ENCODE results near the gene ABCA8.
"Not testable (repeated sequence)": the region's sequence is repeated elsewhere in the genome, so short reads cannot be mapped to it uniquely, and the experiment has no call there.

Gene ABCA8, protein sequence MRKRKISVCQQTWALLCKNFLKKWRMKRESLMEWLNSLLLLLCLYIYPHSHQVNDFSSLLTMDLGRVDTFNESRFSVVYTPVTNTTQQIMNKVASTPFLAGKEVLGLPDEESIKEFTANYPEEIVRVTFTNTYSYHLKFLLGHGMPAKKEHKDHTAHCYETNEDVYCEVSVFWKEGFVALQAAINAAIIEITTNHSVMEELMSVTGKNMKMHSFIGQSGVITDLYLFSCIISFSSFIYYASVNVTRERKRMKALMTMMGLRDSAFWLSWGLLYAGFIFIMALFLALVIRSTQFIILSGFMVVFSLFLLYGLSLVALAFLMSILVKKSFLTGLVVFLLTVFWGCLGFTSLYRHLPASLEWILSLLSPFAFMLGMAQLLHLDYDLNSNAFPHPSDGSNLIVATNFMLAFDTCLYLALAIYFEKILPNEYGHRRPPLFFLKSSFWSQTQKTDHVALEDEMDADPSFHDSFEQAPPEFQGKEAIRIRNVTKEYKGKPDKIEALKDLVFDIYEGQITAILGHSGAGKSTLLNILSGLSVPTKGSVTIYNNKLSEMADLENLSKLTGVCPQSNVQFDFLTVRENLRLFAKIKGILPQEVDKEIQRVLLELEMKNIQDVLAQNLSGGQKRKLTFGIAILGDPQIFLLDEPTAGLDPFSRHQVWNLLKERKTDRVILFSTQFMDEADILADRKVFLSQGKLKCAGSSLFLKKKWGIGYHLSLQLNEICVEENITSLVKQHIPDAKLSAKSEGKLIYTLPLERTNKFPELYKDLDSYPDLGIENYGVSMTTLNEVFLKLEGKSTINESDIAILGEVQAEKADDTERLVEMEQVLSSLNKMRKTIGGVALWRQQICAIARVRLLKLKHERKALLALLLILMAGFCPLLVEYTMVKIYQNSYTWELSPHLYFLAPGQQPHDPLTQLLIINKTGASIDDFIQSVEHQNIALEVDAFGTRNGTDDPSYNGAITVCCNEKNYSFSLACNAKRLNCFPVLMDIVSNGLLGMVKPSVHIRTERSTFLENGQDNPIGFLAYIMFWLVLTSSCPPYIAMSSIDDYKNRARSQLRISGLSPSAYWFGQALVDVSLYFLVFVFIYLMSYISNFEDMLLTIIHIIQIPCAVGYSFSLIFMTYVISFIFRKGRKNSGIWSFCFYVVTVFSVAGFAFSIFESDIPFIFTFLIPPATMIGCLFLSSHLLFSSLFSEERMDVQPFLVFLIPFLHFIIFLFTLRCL (N-terminal part only)

DNA sequence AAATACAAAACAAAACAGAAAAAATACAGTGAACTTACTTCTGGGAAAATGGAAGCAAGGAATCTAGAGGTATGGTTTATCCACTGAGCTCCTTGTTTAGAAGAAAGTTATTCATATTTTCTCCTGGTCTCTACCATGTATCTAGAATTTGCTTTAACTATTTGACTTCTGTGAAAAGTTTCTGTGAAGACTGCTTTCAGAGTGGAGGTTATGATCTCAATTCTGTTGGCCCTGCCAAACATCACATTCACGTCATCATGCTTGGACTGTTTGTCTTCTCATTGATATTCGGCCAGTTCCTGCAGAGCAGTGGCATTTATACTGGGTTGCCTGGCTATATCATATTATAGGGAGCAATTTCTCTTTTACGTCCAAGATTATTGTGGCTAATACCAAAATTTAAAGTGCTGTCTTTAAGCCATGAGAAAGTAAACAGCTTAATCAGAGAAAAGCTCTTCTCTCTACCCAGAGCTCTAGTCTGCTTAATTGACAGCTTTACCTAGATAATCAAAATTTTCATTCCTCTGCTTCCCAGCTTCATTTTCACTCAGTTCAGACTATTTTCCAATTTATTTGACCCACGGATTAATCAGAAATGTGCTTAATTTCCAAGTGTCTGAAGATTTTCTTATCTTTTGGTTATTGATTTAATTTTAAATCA, at the start of gene ABCA8:
Gene ABCA8 (minus strand): TSS at position 212 of the 661 bp plus-strand sequence. CDS start 13,358 bp downstream, outside the sequence.
- DNase-seq, result no peak

DNA sequence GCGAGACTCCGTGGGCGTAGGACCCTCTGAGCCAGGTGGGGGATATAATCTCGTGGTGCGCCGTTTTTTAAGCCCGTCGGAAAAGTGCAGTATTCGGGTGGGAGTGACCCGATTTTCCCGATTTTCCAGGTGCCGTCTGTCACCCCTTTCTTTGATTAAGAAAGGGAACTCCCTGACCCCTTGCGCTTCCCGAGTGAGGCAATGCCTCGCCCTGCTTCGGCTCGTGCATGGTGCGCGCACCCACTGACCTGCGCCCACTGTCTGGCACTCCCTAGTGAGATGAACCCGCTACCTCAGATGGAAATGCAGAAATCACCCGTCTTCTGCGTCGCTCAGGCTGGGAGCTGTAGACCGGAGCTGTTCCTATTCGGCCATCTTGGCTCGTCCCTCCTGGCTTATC, 49.6 kb upstream of the ABCA8 start:
- not testable (repeated sequence) for DNase-seq

DNA sequence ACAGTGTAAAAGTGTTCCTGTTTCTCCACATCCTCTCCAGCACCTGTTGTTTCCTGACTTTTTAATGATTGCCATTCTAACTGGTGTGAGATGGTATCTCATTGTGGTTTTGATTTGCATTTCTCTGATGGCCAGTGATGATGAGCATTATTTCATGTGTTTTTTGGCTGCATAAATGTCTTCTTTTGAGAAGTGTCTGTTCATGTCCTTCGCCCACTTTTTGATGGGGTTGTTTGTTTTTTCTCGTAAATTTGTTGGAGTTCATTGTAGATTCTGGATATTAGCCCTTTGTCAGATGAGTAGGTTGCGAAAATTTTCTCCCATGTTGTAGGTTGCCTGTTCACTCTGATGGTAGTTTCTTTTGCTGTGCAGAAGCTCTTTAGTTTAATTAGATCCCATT, 44.6 kb upstream of the ABCA8 start:
- DNase-seq, result not testable (repeated sequence)

DNA sequence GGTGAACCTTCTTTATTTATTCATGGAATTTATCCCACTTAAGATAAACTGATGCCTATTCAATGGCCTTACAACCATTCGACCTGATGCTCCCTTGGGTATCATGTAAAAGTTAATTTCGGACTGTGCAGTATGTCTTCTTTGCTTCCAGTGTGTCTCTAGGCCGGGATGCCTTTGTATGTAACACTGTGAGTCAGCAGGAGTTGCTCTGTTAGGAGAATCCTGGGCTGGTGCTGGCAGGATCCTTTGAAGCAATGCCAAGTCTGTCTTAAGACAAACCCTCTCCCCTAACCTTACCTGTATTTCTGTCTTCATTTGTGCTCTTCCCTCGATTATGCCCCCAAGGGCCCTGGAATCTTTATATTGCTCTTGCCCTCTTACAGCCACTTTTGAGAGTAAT, 37.9 kb upstream of the ABCA8 start:
- no peak for DNase-seq

DNA sequence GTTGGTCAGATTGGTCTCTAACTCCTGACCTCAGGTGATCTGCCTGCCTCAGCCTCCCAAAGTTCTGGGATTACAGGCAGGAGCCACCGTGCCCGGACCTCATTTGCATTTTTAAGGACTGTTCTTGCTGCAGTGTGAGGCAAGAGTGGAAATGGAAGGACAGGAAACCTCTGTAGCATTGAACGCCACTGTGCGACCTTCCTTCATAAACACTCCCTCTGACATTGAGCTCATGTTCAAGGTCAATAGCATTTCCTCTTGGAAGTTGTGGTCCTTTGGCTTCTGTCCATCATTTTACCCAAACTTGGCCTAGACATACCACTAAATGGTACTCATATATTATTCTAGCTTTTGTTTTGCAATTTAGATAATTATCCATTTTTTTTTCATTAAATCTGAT, 32.8 kb upstream of the ABCA8 start:
- no peak for DNase-seq

DNA sequence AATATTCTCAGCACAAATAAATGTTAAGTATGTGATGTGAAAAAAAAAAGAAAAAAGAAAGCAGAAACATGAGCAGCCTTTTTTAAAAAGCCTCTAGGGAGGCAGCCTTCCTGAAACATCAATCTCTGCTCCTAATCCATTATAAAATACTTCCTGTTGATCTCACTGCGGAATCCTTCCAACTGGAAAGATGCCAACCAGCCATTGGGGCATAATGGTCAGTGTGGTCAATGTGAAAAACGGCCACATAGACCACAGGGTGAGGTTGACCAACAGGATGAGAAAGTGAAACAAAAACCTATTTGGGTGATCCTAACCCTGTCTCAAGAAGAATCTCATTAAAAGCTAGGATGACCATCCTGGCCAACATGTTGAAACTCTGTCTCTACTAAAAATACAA, 26.1 kb upstream of the ABCA8 start:
- no peak for DNase-seq

DNA sequence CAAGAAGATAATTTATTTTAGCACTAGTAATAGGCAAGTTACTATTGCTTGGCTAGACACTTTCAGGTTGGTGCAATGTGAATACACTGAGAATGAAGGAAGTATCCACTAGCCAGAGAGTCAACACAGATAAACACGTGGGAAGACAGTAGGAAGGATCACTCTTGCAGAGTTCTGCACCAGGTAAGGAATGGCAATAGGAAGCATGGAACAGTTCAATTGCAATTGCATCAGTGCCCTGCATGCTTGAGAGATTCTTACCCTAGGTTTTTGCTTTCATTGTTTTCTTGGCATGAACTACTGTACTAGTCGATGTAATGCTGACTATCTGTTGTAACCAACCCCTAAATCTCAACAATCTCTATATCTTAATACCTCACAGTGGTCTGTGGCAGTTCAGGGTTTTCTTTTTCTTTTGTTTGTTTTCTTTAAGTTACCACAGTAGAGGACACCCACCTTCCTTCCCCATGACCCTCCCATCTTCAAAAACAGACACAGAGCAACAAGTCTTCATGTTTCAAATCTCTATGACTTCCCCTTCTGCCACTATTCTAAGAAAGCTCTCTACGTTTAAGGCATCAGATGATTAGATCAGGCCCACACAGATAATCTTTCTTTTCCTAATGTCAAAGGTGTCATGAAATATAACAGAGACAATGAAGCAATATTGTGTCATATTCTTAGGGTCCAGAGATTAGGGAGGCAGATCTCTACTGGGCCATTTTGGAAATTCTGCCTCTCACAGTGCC, 18.1 kb upstream of the ABCA8 start:
- DNase-seq, result no peak

DNA sequence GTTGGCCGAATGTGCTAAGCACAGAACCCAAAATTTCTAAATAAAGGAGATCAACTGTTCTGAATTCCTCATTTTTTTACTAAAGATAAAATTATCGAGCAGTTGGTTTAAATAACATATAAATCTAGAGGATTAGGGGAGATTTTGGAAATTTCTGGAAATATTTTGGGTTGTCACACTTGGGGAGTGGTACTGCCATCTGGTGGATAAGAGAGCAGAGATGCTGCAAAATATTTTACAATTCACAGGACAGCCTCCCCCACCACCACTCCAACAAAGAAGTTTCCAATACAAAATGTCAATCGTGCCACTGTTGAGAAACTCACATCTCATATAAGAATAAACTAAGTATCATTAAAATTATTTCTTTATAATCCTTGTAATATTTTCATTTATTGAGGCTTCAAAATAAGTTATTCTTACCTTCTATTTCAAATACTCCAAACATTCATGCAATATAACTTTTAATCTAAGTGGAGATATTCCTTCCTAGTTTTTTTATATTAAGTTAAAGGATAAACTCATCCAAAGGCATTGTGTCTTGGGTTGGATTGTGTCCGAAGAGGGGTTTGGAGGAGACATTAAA, 17.0 kb upstream of the ABCA8 start:
- no peak for DNase-seq

DNA sequence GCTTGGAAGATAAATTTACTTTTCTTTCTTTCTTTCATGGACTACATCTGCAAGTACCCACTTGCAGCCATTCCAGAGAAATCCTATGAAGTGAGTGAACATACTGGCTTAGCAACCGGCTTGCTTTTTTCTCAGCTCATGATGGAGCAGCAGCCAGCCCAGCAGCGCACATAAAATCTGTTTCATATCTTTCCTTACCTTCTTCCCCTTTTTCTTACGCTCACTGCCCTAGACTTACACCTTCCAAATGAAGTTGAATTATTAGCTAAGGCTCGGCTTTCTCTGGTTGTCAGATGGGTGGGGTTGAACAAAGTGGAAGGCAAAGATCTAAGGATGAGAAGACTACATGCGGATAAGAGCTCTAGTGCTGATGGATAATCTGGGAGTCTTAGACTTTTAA, 13.9 kb upstream of the ABCA8 start:
- no peak for DNase-seq

DNA sequence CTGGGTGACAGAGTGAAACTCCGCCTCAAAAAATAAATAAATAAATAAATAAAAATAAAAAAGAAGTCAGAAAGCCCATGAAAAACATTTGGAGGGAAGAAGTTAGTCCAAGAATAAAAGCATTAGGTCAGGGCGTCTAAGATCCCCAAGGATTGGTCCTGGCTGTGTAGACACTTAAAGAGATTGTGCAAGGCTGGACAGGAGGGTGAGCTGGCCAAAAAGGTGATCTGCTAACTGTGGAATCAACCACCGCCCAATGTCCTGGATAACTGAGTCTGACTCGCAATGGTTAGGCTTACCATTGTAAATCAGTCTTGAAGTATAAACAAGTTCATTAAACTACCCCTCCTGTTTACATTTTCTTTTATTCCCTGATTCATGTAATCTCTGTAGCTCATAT, 8.8 kb upstream of the ABCA8 start:
- no peak for DNase-seq

DNA sequence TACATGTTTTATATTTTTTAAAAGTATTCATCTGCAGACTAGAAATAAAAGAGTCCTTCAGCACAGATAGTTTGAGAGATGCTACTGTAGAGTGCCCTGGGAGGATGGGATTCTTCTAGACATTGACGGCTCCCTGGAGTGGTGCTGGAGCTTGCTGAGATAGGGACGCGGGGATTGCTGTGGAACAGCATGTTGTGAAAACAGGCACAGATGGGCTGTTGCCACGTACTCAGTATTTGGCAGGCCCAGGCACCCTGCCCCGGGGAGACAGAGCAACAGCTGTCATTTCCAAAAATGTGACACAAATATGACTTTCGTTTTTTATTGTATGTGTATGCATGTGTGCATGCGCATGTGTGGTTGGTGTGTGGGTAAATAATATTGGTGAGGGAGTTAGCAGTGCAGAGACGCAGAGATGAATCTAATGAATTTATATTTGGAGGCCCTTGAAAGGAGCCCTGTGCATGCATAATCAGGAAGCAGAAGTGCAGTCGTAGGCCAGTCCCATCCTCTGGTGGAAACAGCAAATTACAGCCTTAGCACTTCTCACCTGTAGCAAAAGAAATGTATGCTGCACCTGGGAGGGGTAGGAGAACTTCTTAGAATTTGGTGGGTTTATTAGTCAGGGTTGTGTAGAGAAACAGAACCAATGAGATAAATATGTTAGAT, 6.2 kb upstream of the ABCA8 start:
- DNase-seq, result no peak

DNA sequence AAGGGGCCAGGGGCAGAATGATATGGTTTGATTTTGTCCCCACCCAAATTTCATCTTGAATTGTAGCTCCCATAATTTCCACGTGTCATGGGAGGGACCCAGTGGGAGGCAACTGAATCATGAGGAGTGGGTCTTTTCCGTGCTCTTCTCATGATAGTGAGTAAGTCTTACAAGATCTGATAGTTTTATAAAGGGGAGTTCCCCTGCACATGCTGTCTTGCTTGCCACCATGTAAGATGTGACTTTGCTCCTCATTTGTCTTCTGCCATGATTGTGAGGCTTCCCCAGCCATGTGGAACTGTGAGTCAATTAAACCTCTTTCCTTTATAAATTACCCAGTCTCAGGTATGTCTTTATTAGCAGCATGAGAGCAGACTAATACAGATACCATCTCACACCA, 3.9 kb upstream of the ABCA8 start:
- not testable (repeated sequence) for DNase-seq

DNA sequence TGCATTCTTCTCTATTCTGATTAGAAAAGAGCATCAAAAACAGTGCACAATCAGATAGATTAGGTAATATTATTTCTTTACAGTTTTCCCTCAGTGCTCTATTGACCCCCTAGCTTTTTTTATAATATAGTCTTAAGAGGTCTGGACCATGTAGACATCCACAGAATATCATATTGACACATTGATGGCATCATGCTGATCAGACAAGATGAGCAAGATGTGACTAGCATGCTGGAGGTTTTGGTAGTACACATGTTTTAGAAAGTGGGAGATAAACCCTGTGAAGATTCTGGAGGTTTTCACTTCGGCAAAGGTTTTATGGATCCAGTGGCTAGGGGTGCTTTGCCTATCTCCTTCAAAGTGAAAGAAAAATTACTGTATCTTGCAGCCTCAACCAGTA, 2.8 kb upstream of the ABCA8 start:
- no peak for DNase-seq

DNA sequence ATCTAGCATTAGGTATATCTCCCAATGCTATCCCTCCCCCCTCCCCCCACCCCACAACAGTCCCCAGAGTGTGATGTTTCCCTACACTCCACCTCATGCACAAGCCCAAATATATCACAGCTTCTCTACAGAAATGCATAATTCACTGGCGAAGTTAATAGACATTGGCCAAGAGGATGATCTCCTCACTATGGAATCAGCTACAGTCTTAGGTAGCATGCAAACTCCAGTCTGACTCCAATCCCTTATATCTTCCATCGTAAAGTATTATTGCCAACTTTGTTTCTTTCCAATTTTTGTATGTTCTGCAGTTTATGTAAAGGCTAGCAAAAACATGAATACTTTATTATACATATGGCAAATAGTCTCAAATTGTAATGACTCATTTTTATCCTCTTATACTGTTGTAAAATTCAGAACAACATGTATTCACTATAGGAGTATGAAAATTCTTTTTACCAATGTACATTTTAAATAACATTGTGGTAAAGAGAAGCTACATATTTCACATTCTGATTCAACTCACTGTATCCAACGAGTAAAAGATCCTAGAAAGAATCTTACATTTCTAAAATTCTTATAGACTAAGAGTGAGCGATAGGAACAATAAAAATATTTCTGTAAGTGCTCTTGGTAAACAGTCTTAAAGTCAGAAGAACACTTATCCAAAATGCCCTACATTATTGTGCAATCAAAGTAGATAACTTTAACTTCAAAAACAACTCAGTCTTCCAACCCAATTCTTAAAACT, 871 bp downstream of the ABCA8 start:
- no peak for DNase-seq

DNA sequence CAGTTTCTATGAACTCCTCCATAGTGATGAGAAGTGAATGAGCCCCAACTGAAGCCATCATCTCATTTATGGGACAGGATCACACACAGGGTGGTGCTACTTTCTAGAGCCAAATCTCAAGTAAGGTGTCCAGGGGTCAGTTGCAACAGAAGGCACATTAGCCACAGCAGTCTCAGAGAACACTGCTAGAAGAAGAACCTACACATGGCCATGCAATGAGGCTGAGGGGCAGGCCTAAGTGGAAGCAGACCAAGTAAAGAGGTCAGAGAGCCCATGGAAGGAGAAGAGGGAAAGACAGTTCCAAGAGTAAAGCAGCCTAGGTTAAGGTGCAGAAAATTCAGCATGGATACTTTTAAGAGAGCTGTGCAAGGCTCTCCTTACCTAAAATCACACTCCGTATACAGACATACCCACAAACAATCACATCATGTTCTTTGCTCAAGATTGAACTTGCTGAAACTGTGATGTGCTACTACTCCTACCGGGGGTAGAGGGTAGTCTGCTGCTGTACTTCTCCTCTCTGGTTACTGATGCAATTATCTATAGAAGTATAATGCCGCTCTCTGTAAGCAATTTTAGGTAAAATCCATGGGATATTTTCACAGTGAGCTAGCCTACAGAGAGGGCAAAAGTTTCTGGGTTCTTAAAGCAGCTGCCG, 1.7 kb downstream of the ABCA8 start:
- DNase-seq, result no peak

DNA sequence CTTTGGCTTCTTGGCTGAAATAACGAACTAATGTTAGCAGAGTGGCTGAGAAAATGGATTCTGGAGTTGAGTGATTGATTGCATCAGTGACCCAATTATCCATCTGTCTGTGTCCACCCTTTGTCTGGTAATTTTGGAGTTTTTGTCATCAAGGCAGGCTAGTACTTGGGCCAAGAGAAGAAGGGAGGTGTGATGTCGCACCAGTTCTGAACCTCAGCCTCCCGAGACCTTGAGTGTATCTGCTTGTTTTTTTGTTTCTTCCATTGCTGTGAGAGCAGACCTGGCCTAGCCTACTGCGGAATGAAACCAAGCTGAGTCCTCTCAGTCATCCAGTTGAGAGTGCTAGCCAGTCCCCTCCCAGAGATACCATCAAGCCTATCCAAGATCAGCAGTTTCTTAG, 4.5 kb downstream of the ABCA8 start:
- DNase-seq, result no peak

DNA sequence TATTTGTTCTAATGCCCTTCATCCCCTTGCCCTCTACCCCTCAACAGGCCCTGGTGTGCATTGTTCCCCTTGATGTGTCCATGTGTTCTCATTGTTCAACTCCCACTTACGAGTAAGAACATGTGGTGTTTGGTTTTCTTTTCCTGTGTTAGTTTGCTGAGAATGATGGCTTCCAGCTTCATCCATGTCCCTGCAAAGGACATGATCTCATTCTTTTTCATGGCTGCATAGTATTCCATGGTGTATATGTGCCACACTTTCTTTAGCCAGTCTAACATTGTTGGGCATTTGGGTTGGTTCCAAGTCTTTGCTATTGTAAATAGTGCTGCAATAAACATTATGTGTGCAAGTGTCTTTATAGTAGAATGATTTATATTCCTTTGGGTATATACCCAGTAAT, 7.3 kb downstream of the ABCA8 start:
- DNase-seq, result not testable (repeated sequence)

DNA sequence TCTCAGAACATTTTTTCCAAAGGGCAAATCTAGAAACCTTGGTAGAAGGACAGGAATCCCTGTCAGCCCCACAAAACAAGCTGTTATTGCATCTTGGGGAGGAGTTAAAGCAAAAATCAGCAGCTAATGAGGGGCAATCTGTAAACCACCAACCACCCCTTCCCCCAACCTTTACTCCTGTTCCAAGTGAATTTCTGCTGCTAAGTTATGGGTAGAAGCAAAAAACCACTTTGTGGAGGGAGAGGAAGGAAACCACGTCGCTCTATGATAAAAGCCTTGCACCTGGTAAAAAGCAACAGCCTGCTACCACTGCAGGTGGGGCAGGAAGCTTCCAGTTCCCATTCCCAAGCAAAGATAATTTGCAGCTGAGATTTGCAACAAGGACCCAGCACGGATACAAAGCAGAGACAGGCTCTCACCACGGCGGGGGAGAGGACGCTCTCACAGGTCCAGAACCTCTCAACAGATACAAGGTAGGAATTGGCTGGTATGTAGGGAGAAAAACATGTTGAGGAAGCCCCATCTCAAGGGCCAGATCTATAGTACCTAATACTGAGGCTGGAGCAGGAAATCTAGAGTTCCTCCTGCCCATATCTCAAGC, 10.7 kb downstream of the ABCA8 start:
- no peak for DNase-seq

DNA sequence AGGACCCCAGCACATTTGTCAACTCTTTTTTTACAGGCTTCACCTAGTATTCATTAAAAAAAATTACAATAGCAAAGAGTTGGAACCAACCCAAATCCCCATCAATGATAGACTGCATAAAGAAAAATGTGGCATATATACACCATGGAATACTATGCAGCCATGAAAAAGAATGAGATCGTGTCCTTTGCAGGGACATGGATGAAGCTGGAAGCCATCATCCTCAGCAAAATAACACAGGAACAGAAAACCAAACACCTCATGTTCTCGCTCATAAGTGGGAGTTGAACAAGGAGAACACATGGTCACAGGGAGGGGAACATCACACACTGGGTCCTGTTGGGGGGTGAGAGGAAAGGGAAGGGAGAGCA, 11.4 kb downstream of the ABCA8 start:
- not testable (repeated sequence) for DNase-seq

Data from NCI-H146 (cell line).